NB4 (cell line): ENCODE results near the gene IL23R.

Experiments
- DNase-seq: peaks from one replicate; pipeline ENCODE4 v3.0.0; 2010; ENCODE audit warnings: low read depth
- H3K4me3 ChIP-seq: one replicate; pipeline ENCODE4 v1.5.1; 2011; ENCODE audit warnings: mild to moderate bottlenecking, low read depth, low read length, moderate library complexity
- CTCF ChIP-seq: IDR thresholded peaks from one replicate; pipeline ENCODE4 v1.5.1; 2012; ENCODE audit warnings: low read depth, low read length
- MAX ChIP-seq: IDR thresholded peaks from 2 replicates; pipeline ENCODE4 v1.6.1; 2011; ENCODE audit warnings: low read depth, low read length
- MYC ChIP-seq: IDR thresholded peaks from 2 replicates; pipeline ENCODE4 v1.6.1; 2011; ENCODE audit warnings: low read depth, low read length
- POLR2A ChIP-seq: IDR thresholded peaks from 2 replicates; pipeline ENCODE4 v1.6.1; 2011; ENCODE audit warnings: mild to moderate bottlenecking; ENCODE audit not compliant: insufficient read length; ENCODE audit errors: extremely low read depth

The IL23R gene

GRCh38 chr1:67226688-67227087 lies 60.4 kb downstream of the IL23R start:
- no peak overlapping the region for H3K4me3 ChIP-seq
- TF ChIP-seq POLR2A: no peak
- no peak for TF ChIP-seq MAX
- TF ChIP-seq CTCF: no peak
- TF ChIP-seq MYC: no peak
- DNase-seq: no peak

GRCh38 chr1:67227196-67227595 lies 60.9 kb downstream of the IL23R start:
- DNase-seq: no peak
- no peak overlapping the region for H3K4me3 ChIP-seq
- no peak for TF ChIP-seq MAX
- no peak for TF ChIP-seq POLR2A
- TF ChIP-seq MYC: no peak
- TF ChIP-seq CTCF: no peak

- no peak for DNase-seq
- H3K4me3 ChIP-seq: no peak overlapping the region
- TF ChIP-seq POLR2A: no peak
- no peak for TF ChIP-seq MAX
- TF ChIP-seq CTCF: no peak
- no peak for TF ChIP-seq MYC
Measured at GRCh38 chr1:67228791-67229190, 62.5 kb downstream of the IL23R start.

- TF ChIP-seq CTCF: no peak
- no peak for TF ChIP-seq MYC
- no peak for TF ChIP-seq MAX
- TF ChIP-seq POLR2A: no peak
- H3K4me3 ChIP-seq: no peak overlapping the region
- no peak for DNase-seq
Measured at GRCh38 chr1:67230539-67230938, 64.3 kb downstream of the IL23R start.

GRCh38 chr1:67236277-67236676 lies 70.0 kb downstream of the IL23R start:
- no peak for TF ChIP-seq CTCF
- no peak for TF ChIP-seq MYC
- no peak for TF ChIP-seq MAX
- no peak for TF ChIP-seq POLR2A
- H3K4me3 ChIP-seq: no peak overlapping the region
- DNase-seq: no peak

GRCh38 chr1:67239738-67240137 lies 73.5 kb downstream of the IL23R start:
- TF ChIP-seq POLR2A (no peak), MAX (no peak), MYC (no peak), CTCF (no peak)
- no peak overlapping the region for H3K4me3 ChIP-seq
- DNase-seq: no peak
